ENCODE measurements around the gene HERPUD2. TPM values are rescaled to one million over a fixed set of nuclear protein-coding genes. Genes with fewer than 3 reads are reported as not detected.
"Not testable (repeated sequence)": the region's sequence is repeated elsewhere in the genome, so short reads cannot be mapped to it uniquely, and the experiment has no call there.

Gene HERPUD2
- total RNA-seq, 2 experiments from 2014 or later: 40.6 to 45.9 TPM

GRCh38 chr7:35694161-35694783 is 663 bp downstream of the HERPUD2 start:
- Mint-ChIP-seq H3K4me1 (peaks cover 48% of the 10 kb centered on the region), H3K27me3 (no peaks in the 10 kb centered on the region), H3K4me3 (peak overlapping the region; percentile 77), H3K9me3 (no peaks in the 10 kb centered on the region), H3K36me3 (ENCODE audit: low read depth) (peaks cover 49% of the 10 kb centered on the region), H3K27ac (peak overlapping the region; percentile 91)
- ChIA-PET POLR2A (interaction anchor here (1.5 kb wide), 1 partner anchor 106 kb away, joined by 5 read pairs; the partner anchor contains the start of gene SEPTIN7), CTCF (interaction anchor here (1.6 to 5.5 kb wide), 3 partner anchors 15 to 33 kb away, joined by 4 to 70 read pairs (median 6); no protein-coding TSS in a partner anchor)
- DNase-seq: no peak

DNA sequence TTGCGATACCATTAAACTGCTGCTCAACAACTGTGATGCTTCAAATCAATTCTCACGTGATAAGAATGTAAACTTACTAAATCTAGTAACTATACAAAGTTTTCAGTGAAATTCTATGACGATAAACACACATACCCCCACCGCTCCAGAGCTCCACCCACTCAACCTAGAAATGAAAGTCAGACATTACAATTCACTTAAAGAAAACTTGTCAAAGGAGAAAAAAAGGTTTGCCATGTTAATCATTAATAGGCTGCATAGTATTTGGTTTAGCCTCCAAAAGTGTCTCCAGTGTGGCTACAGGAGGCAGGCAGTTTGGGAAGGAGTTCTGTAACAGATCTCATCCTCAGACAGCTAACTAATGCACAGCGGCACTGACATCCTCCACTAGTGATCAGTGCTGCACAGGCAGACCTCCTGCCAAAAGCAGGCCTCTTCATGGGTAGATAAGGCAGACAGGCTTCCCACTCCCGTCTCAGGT is 3.1 kb downstream of the HERPUD2 start:
- no peaks in the 10 kb centered on the region for H3K9me3 Mint-ChIP-seq
- ChIA-PET CTCF (interaction anchor here (1.0 to 3.0 kb wide), 2 partner anchors 35 to 153 kb away, joined by 3 to 8 read pairs; no protein-coding TSS in a partner anchor), POLR2A (interaction anchor here (0.7 to 0.9 kb wide), 2 partner anchors 109 to 1197 kb away, joined by 3 read pairs; partner anchors contain the start of gene SEPTIN7)
- peaks cover 54% of the 10 kb centered on the region for H3K36me3 Mint-ChIP-seq (ENCODE audit: low read depth)
- H3K4me3 Mint-ChIP-seq: peak overlapping the region; percentile 77
- H3K27me3 Mint-ChIP-seq: no peaks in the 10 kb centered on the region
- peak overlapping the region; percentile 91 for H3K27ac Mint-ChIP-seq
- H3K4me1 Mint-ChIP-seq: peaks cover 63% of the 10 kb centered on the region
- peak; percentile 58 for DNase-seq

DNA sequence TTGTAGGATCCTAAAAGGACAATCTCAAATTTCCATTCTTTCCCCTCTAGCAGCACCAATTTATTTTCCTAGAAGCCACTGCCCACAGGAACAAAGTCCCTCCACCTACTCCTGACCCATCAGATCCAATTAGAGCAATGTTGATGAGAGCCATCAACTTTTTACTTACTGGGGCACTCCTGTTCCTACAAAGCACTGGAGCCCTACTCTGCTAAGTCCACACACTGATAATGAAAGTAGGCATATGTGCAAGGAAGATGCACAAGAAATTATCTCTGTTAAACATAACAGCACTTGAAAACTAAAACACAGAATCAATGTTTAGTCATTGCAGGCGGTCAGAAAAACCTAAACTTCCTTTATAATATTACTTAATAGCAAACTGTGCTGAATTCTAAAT is 3.6 kb downstream of the HERPUD2 start:
- H3K4me3 Mint-ChIP-seq: peak overlapping the region; percentile 77
- no peaks in the 10 kb centered on the region for H3K27me3 Mint-ChIP-seq
- peak overlapping the region; percentile 91 for H3K27ac Mint-ChIP-seq
- H3K36me3 Mint-ChIP-seq (ENCODE audit: low read depth): peaks cover 53% of the 10 kb centered on the region
- peaks cover 59% of the 10 kb centered on the region for H3K4me1 Mint-ChIP-seq
- ChIA-PET CTCF (interaction anchor here (1.0 to 3.0 kb wide), 4 partner anchors 14 to 154 kb away, joined by 3 to 8 read pairs (median 4); no protein-coding TSS in a partner anchor), POLR2A (interaction anchor here (0.7 to 0.9 kb wide), 3 partner anchors 37 to 1197 kb away, joined by 3 to 5 read pairs (median 3); partner anchors contain the start of gene SEPTIN7)
- DNase-seq: no peak
- no peaks in the 10 kb centered on the region for H3K9me3 Mint-ChIP-seq

GRCh38 chr7:35690614-35691013 is 4.3 kb downstream of the HERPUD2 start:
- H3K27me3 Mint-ChIP-seq, H3K9me3 Mint-ChIP-seq: not testable (repeated sequence)
- ChIA-PET POLR2A (interaction anchor here (0.7 to 1.0 kb wide), 2 partner anchors 36 to 110 kb away, joined by 3 to 5 read pairs; partner anchors contain the start of gene SEPTIN7), CTCF (interaction anchor here (0.9 to 3.0 kb wide), 4 partner anchors 11 to 66 kb away, joined by 3 to 8 read pairs (median 4); no protein-coding TSS in a partner anchor)
- peak overlapping the region; percentile 77 for H3K4me3 Mint-ChIP-seq
- peak overlapping the region; percentile 91 for H3K27ac Mint-ChIP-seq
- peaks cover 48% of the 10 kb centered on the region for H3K36me3 Mint-ChIP-seq (ENCODE audit: low read depth)
- peaks cover 51% of the 10 kb centered on the region for H3K4me1 Mint-ChIP-seq
- DNase-seq: peak; percentile 23

GRCh38 chr7:35685781-35686180 is 9.2 kb downstream of the HERPUD2 start:
- no peak overlapping the region for H3K4me3 Mint-ChIP-seq
- peaks cover 63% of the 10 kb centered on the region for H3K4me1 Mint-ChIP-seq
- peaks cover 43% of the 10 kb centered on the region for H3K36me3 Mint-ChIP-seq (ENCODE audit: low read depth)
- no peak overlapping the region for H3K27ac Mint-ChIP-seq
- DNase-seq: no peak
- POLR2A ChIA-PET: no interaction called here
- H3K9me3 Mint-ChIP-seq: peaks cover 3% of the 10 kb centered on the region
- H3K27me3 Mint-ChIP-seq: no peaks in the 10 kb centered on the region
- CTCF ChIA-PET: interaction anchor here (1.5 kb wide), 1 partner anchor 11 kb away, joined by 6 read pairs; no protein-coding TSS in a partner anchor

- Mint-ChIP-seq H3K36me3 (ENCODE audit: low read depth) (peaks cover 26% of the 10 kb centered on the region), H3K4me1 (peaks cover 49% of the 10 kb centered on the region), H3K27me3 (no peaks in the 10 kb centered on the region), H3K27ac (peak overlapping the region; percentile 3), H3K9me3 (peaks cover 3% of the 10 kb centered on the region), H3K4me3 (no peak overlapping the region)
- ChIA-PET POLR2A (no interaction called here), CTCF (interaction anchor here (1.2 kb wide), 1 partner anchor 28 kb away, joined by 4 read pairs; no protein-coding TSS in a partner anchor)
- no peak for DNase-seq
Measured at GRCh38 chr7:35681231-35682029, 13.5 kb downstream of the HERPUD2 start.

GRCh38 chr7:35680403-35681013 is 14.4 kb downstream of the HERPUD2 start:
- peaks cover 26% of the 10 kb centered on the region for H3K36me3 Mint-ChIP-seq (ENCODE audit: low read depth)
- no peak overlapping the region for H3K4me3 Mint-ChIP-seq
- H3K9me3 Mint-ChIP-seq: peaks cover 3% of the 10 kb centered on the region
- POLR2A ChIA-PET: interaction anchor here (0.7 kb wide), 1 partner anchor 21 kb away, joined by 6 read pairs; no protein-coding TSS in a partner anchor
- H3K27me3 Mint-ChIP-seq: no peaks in the 10 kb centered on the region
- H3K27ac Mint-ChIP-seq: peak overlapping the region; percentile 78
- CTCF ChIA-PET: interaction anchor here (1.3 kb wide), 1 partner anchor 16 kb away, joined by 4 read pairs; no protein-coding TSS in a partner anchor
- H3K4me1 Mint-ChIP-seq: peaks cover 49% of the 10 kb centered on the region
- DNase-seq: no peak

- Mint-ChIP-seq H3K36me3 (ENCODE audit: low read depth) (peaks cover 17% of the 10 kb centered on the region), H3K27ac (no peak overlapping the region), H3K4me3 (no peak overlapping the region), H3K9me3 (no peaks in the 10 kb centered on the region), H3K4me1 (peaks cover 39% of the 10 kb centered on the region), H3K27me3 (no peaks in the 10 kb centered on the region)
- CTCF ChIA-PET: no interaction called here
- DNase-seq: no peak
- POLR2A ChIA-PET: no interaction called here
Measured at GRCh38 chr7:35677582-35678356, 17.2 kb downstream of the HERPUD2 start.

GRCh38 chr7:35676211-35676610 is 18.7 kb downstream of the HERPUD2 start:
- no peak for DNase-seq
- no peaks in the 10 kb centered on the region for H3K9me3 Mint-ChIP-seq
- H3K36me3 Mint-ChIP-seq (ENCODE audit: low read depth): peaks cover 14% of the 10 kb centered on the region
- ChIA-PET POLR2A (no interaction called here), CTCF (interaction anchor here (1.1 kb wide), 1 partner anchor 29 kb away, joined by 3 read pairs; no protein-coding TSS in a partner anchor)
- no peaks in the 10 kb centered on the region for H3K27me3 Mint-ChIP-seq
- no peak overlapping the region for H3K4me3 Mint-ChIP-seq
- no peak overlapping the region for H3K27ac Mint-ChIP-seq
- peaks cover 26% of the 10 kb centered on the region for H3K4me1 Mint-ChIP-seq

DNA sequence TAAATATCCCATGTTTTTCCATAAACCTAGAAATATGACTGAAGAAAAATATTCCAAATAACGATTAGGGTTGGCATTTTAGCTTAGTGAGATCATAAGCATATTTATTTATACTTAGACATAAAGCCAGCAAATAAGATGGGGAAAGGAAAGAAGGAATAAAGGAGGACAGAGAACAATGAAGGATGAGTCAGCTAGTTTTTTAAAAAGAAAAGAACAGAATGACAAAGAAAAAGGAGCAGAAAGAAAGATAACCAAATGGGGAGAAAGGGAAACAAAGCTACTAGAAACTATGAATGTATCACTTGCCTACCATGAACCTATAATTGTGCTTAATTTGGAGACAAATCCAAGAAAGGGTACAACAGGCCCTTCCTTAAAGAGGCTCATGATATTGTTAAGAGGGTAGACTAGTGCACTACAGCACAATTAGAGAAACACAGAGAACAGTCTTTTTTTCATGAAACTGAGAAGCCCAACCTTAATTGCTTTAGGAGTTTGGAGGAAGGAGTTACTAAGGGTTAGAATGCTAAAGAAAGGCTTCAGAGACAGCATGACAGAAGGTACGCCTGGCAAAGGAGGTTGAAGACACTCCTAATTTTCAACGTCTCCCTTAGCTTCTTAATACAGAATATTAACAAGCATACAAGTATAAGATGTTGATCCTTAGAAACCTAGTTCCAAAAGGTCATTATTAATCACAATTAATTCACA is 23.9 kb downstream of the HERPUD2 start:
- CTCF ChIA-PET: no interaction called here
- POLR2A ChIA-PET: no interaction called here
- H3K4me3 Mint-ChIP-seq: no peak overlapping the region

GRCh38 chr7:35660411-35660810 is 34.5 kb downstream of the HERPUD2 start:
- CTCF ChIA-PET, POLR2A ChIA-PET: not testable (repeated sequence)
- H3K4me1 Mint-ChIP-seq: peaks cover 13% of the 10 kb centered on the region

More for the DNA sequence above, 23.9 kb downstream of the HERPUD2 start:
- Mint-ChIP-seq H3K36me3 (ENCODE audit: low read depth) (peaks cover 43% of the 10 kb centered on the region), H3K27ac (no peak overlapping the region), H3K4me1 (peaks cover 4% of the 10 kb centered on the region), H3K27me3 (no peaks in the 10 kb centered on the region), H3K9me3 (peaks cover 7% of the 10 kb centered on the region)
- no peak for DNase-seq

More at GRCh38 chr7:35660411-35660810, 34.5 kb downstream of the HERPUD2 start:
- not testable (repeated sequence) for H3K27ac Mint-ChIP-seq, H3K9me3 Mint-ChIP-seq, H3K27me3 Mint-ChIP-seq, DNase-seq, H3K4me3 Mint-ChIP-seq
- H3K36me3 Mint-ChIP-seq (ENCODE audit: low read depth): peaks cover 72% of the 10 kb centered on the region
